GM23248 (cell line): ENCODE results near the gene CHGA. TPM values are rescaled to one million over a fixed set of nuclear protein-coding genes. Genes with fewer than 3 reads are reported as not detected.
A peak's percentile ranks its signal among the peaks of the same experiment; 100 is the strongest.

Experiments used
- DNase-seq: peaks from one replicate; pipeline ENCODE4 v3.0.0-alpha.2; 2015
- H2AFZ ChIP-seq: fragments of 200-600 bp; sonication (generic); 2 replicates; pipeline ENCODE4 v1.6.1; 2016; ENCODE audit warnings: antibody characterized with exemption
- H3F3A ChIP-seq: fragments of 200-600 bp; sonication (generic); 2 replicates; pipeline ENCODE4 v1.6.1; 2016; ENCODE audit warnings: mild to moderate bottlenecking, antibody characterized with exemption, mixed run types; ENCODE audit not compliant: insufficient read depth
- H3K27ac ChIP-seq: fragments of 200-600 bp; sonication (generic); 2 replicates; pipeline ENCODE4 v1.5.1; 2016; ENCODE audit warnings: mild to moderate bottlenecking
- H3K27me3 ChIP-seq: fragments of 200-600 bp; sonication (generic); replicated peaks from 2 replicates; pipeline ENCODE4 v1.6.1; 2016; ENCODE audit warnings: mild to moderate bottlenecking; ENCODE audit not compliant: insufficient read depth
- H3K36me3 ChIP-seq: fragments of 200-600 bp; sonication (generic); 2 replicates; pipeline ENCODE4 v1.6.1; 2016; ENCODE audit warnings: low read depth, mild to moderate bottlenecking
- H3K4me1 ChIP-seq: fragments of 200-600 bp; sonication (generic); 2 replicates; pipeline ENCODE4 v1.6.1; 2016; ENCODE audit warnings: mild to moderate bottlenecking; ENCODE audit not compliant: insufficient read depth
- H3K4me2 ChIP-seq: fragments of 200-600 bp; sonication (generic); one replicate; pipeline ENCODE4 v1.6.1; 2016; ENCODE audit warnings: mild to moderate bottlenecking; ENCODE audit not compliant: unreplicated experiment
- H3K4me3 ChIP-seq: fragments of 200-600 bp; sonication (generic); 2 replicates; pipeline ENCODE4 v1.5.1; 2016; ENCODE audit warnings: mild to moderate bottlenecking
- H3K79me2 ChIP-seq: fragments of 200-600 bp; sonication (generic); 2 replicates; pipeline ENCODE4 v1.6.1; 2016; ENCODE audit warnings: mild to moderate bottlenecking; ENCODE audit not compliant: insufficient read depth
- H3K9ac ChIP-seq: fragments of 200-600 bp; sonication (generic); 2 replicates; pipeline ENCODE4 v1.6.1; 2016; ENCODE audit warnings: mild to moderate bottlenecking
- H3K9me2 ChIP-seq: fragments of 200-600 bp; sonication (generic); 2 replicates; pipeline ENCODE4 v1.6.1; 2016; ENCODE audit warnings: mixed run types, mild to moderate bottlenecking, moderate library complexity; ENCODE audit not compliant: insufficient read depth
- H3K9me3 ChIP-seq: fragments of 200-600 bp; sonication (generic); one replicate; pipeline ENCODE4 v1.6.1; 2017; ENCODE audit warnings: low read depth
- H4K20me1 ChIP-seq: fragments of 200-600 bp; sonication (generic); 2 replicates; pipeline ENCODE4 v1.6.0; 2016; ENCODE audit not compliant: insufficient read depth
- EZH2 ChIP-seq: fragments of 200-600 bp; sonication (generic); IDR thresholded peaks from 2 replicates; pipeline ENCODE4 v1.6.1; 2018; ENCODE audit warnings: antibody characterized with exemption, mild to moderate bottlenecking; ENCODE audit not compliant: insufficient read depth, poor library complexity, severe bottlenecking
- EZH2phosphoT487 ChIP-seq: fragments of 200-600 bp; sonication (generic); IDR thresholded peaks from 2 replicates; pipeline ENCODE4 v1.6.1; 2018; ENCODE audit warnings: antibody characterized with exemption, moderate library complexity, mild to moderate bottlenecking, low read depth; ENCODE audit not compliant: insufficient read depth
- WGBS, 2 experiments: methylation state at CpG; one replicate each; pipeline ENCODE4 v1.1.6; 2015 to 2017; ENCODE audit warnings: low lambda C conversion rate in 2 of 2, low coverage in 1 of 2; ENCODE audit errors: missing lambda C conversion rate in 2 of 2; 5-methylcytosine and 5-hydroxymethylcytosine counted together
- in situ Hi-C: fragments of 300-500 bp; cut with MboI; formaldehyde crosslinking; loops from 2 replicates; pipeline ENCODE4 v1.15.0; 2020
- polyA plus RNA-seq: library from polyadenylated mRNA; unstranded; fragments of >200 nt; fragmentation: Nextera tagmentation; extraction: Ambion mirVana; gene quantifications from 2 replicates; pipeline ENCODE4 v1.2.1, GENCODE V29; 2016
- total RNA-seq: library from RNA; depleted of rRNA; stranded (reverse); fragments of >200 nt; shearing (Covaris generic); gene quantifications from 2 replicates; pipeline ENCODE4 v1.2.3, GENCODE V29; 2014

Gene CHGA
- total and polyA plus RNA-seq, 2 experiments from 2014 or later = not detected

DNA sequence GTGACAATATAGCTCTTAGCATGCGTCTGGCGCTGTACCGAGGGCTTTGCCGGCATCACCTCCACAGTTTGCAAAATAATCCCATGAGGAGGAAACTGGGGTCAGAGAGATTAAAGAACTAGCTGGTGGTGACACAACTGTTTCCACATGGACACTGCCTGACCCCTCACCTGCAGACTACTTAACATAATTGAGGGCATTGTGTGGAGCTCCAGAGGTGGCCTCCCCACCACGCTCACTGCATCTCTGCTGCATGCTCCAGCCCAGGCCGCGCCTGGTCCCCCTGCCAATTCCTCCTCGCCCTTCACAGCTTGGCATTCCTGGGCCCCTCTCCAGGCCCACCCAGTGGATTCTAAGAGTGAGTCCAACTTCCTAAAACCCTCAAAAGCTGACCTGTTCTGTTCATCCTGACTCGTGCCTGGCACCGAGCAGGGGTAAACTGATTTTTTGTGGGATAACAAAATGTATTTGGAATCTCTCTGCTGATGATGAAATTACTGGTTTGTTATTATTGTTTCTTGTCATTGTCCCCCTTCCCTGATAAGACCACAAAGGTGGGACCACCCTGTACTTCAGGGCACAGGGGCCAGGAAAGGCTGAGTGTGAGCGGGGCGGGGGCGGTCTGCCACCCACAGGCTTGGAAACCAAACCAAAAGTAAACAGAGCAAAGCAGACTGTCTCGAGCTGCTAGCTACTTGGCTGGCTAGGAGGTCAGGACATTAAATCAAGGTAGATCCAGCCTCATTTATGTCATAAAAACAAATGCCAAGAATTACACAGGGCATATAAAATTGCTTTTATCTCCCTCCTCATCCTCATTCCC is 40.6 kb downstream of the CHGA start:
- Histone ChIP-seq H2AFZ (no peak overlapping the region), H3K4me3 (no peak overlapping the region), H3K9ac (no peak overlapping the region), H3K36me3 (no peaks in the 10 kb centered on the region), H3K4me2 (no peak overlapping the region), H4K20me1 (no peaks in the 10 kb centered on the region), H3K27me3 (no peaks in the 10 kb centered on the region), H3K27ac (no peak overlapping the region), H3F3A (no peaks in the 10 kb centered on the region), H3K9me3 (no peaks in the 10 kb centered on the region), H3K4me1 (peaks cover 8% of the 10 kb centered on the region), H3K9me2 (no peaks in the 10 kb centered on the region), H3K79me2 (0 out of 2 replicates have a peak, but pooled peaks cover 4% of the 10 kb centered on the region)
- TF ChIP-seq EZH2 (no peak), EZH2phosphoT487 (no peak)
- DNase-seq = no peak
- in situ Hi-C loops = no loop called here
- WGBS, 2 experiments = 85 to 86% methylated on average over 14 of the region's 14 CpGs

DNA sequence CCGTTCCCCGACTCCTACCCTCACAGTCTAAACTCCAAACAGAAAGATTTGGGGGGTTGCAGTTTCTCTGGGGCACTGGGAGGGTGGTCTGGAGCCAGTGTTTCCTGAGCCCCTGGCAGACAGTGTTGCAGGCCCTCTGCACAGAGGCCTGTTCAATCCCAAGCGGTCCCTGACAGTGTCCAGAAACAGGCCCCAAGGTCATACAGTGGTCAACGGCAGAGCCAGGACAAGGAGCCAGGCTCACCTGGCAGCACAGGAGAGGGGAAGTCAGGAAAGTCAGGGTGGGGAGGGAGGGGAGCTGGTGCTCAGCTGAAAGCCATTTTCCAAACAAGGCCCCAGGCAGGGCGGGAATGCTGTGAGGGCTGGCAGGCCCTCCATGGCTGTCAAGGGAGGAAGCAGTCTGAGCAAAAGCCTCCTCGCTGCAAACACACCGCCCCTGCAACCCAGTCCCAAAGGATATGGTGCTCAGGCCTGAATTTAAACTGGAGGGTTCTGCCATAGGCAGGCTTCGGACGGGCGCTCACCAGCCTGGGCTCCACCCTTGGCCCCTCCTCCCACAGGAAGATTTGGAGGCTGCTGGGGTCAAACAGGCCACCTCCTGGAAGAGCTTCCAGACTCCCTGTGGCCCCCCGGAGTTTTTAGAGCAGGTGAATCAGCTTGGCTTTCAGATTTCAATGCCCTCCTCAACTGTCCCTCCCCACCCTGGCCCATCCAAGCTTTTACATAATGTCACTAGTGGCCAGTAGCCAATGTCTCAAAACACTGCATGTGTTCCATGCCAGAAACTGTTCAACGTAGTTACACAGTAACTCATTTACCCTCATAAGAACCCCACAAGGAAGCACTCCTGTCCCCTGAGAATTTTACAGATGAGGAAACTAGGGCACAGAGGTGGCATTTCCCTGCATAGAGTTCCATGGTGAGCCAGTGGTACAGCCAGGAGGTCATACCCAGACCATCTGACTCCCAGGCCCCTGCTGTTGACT is 41.5 kb downstream of the CHGA start:
- Histone ChIP-seq H3K9me3 (no peaks in the 10 kb centered on the region), H3F3A (no peaks in the 10 kb centered on the region), H4K20me1 (no peaks in the 10 kb centered on the region), H3K36me3 (no peaks in the 10 kb centered on the region), H3K79me2 (0 out of 2 replicates have a peak, but pooled peaks cover 4% of the 10 kb centered on the region), H3K9ac (no peak overlapping the region), H3K4me2 (no peak overlapping the region), H3K9me2 (no peaks in the 10 kb centered on the region), H3K27ac (no peak overlapping the region), H3K4me3 (no peak overlapping the region), H3K4me1 (peaks cover 8% of the 10 kb centered on the region), H3K27me3 (no peaks in the 10 kb centered on the region), H2AFZ (no peak overlapping the region)
- DNase-seq = no peak
- no peak for TF ChIP-seq EZH2
- no peak for TF ChIP-seq EZH2phosphoT487
- WGBS, 2 experiments = 81 to 84% methylated on average over 10 to 12 of the region's 12 CpGs
- in situ Hi-C loops = no loop called here

DNA sequence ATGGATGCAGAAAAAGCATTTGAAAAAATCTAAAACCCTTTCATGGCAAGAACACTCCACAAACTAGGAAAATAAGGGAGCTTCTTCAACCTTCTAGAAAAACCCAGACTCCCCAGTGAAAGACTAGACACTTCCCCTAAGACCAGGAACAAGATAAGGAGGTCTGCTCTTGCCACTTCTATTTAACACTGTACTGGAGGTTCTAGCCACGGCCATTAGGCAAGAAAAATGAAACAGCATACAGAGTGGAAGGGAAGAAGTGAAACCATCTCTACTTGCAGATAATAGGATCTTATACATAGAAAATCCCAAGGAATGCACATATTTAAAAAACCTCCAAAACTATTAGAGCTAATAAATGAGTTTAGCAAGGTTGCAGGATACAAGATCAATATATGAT is 42.3 kb downstream of the CHGA start:
- Histone ChIP-seq H2AFZ (no peak overlapping the region), H4K20me1 (no peaks in the 10 kb centered on the region), H3F3A (no peaks in the 10 kb centered on the region), H3K27ac (no peak overlapping the region), H3K4me1 (peaks cover 8% of the 10 kb centered on the region), H3K36me3 (no peaks in the 10 kb centered on the region), H3K9me2 (no peaks in the 10 kb centered on the region), H3K4me3 (no peak overlapping the region), H3K27me3 (no peaks in the 10 kb centered on the region), H3K9ac (no peak overlapping the region), H3K79me2 (0 out of 2 replicates have a peak, but pooled peaks cover 4% of the 10 kb centered on the region), H3K4me2 (no peak overlapping the region), H3K9me3 (no peaks in the 10 kb centered on the region)
- in situ Hi-C loops = no loop called here
- TF ChIP-seq EZH2 (no peak), EZH2phosphoT487 (no peak)
- DNase-seq = no peak
- WGBS, 2 experiments = 88 to 96% methylated on average over 1 of the region's 1 CpG

DNA sequence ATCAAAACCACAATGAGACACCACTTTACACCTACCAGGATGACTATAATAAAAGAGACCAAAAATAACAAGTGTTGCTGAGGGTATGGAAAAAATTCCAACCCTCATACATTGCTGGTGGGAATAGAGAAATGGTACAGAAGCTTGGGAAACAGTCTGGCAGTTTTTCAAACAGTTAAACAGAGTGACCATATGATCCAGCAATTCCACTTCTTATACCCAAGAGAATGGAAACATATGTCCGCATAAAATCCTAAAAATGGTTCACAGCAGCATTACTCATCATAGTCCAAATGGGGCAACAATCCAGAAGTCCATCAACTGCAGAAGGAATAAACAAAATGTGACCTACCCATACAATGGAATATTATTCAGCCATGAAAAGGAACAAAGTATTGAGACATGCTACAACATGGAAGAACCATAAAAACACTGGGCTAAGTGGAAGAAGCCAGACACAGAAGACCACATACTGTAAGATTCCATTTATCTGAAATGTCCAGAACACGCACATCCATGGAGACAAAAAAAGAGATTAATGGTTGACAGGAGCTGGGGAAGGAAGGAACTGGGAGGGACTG is 44.5 kb downstream of the CHGA start:
- Histone ChIP-seq H3K4me3 (no peak overlapping the region), H3K36me3 (no peaks in the 10 kb centered on the region), H3K27ac (no peak overlapping the region), H4K20me1 (no peaks in the 10 kb centered on the region), H3K4me2 (no peak overlapping the region), H3F3A (0 out of 2 replicates have a peak, but pooled peaks cover 8% of the 10 kb centered on the region), H3K9ac (no peak overlapping the region), H3K27me3 (no peaks in the 10 kb centered on the region), H2AFZ (no peak overlapping the region), H3K4me1 (no peaks in the 10 kb centered on the region), H3K79me2 (0 out of 2 replicates have a peak, but pooled peaks cover 4% of the 10 kb centered on the region), H3K9me3 (no peaks in the 10 kb centered on the region), H3K9me2 (no peaks in the 10 kb centered on the region)
- DNase-seq = peak; percentile 22
- 89 to 90% methylated on average over 2 of the region's 2 CpGs for WGBS, 2 experiments
- in situ Hi-C loops = no loop called here
- TF ChIP-seq EZH2phosphoT487 (no peak), EZH2 (no peak)
